B cell (primary cell): ENCODE results near the gene TEPSIN. TPM values are rescaled to one million over a fixed set of nuclear protein-coding genes. Genes with fewer than 3 reads are reported as not detected.

ENCODE experiments used
- ATAC-seq: fragments of 200-7000 bp; cut with Tn5 transposase; one replicate; pipeline ENCODE4 v1.10.0; 2021; ENCODE audit warnings: low read depth, mild to moderate bottlenecking, moderate number of reproducible peaks, moderate library complexity
- CTCF ChIA-PET: fragments of 350-600 bp; sonication (Branson Sonifier 250); formaldehyde crosslinking; loops from one replicate; lab custom pipeline; 2021; ENCODE audit warnings: antibody characterized with exemption, inconsistent platforms; lab: Charles Lee
- POLR2A ChIA-PET: fragments of 350-600 bp; sonication (Branson Sonifier 250); formaldehyde crosslinking; loops from one replicate; lab custom pipeline; 2021; ENCODE audit warnings: antibody characterized with exemption; lab: Charles Lee
- DNase-seq: peaks from one replicate; pipeline ENCODE4 v3.0.0; 2013
- H2AFZ ChIP-seq: 2 replicates; pipeline ENCODE4 v1.6.1; 2012; ENCODE audit warnings: mild to moderate bottlenecking, low read depth, low read length; ENCODE audit not compliant: insufficient read depth, poor library complexity, severe bottlenecking
- H3K27ac ChIP-seq, 2 donors: 1 replicate in 1 of 2; 2 replicates in 1 of 2; pipeline ENCODE4 v1.5.1; 2012 to 2013; ENCODE audit warnings: low read length in 2 of 2, mild to moderate bottlenecking in 2 of 2, moderate library complexity in 1 of 2
- H3K27me3 ChIP-seq, 4 experiments: fragments of 200-600 bp in 1 of 4; sonication (generic) in 1 of 4; replicated peaks in 1 of 4; 1 replicate in 2 of 4; 2 replicates in 2 of 4; pipeline versions ENCODE4 v1.6.1 to v1.7.0; 2013 to 2016; ENCODE audit warnings: low read length in 3 of 4, mild to moderate bottlenecking in 2 of 4, mixed read lengths in 1 of 4, moderate library complexity in 1 of 4; ENCODE audit not compliant: insufficient read depth in 4 of 4, control insufficient read depth in 3 of 4; ENCODE audit errors: control extremely low read depth in 1 of 4
- H3K36me3 ChIP-seq, 2 experiments: replicated peaks in 1 of 2; 1 replicate in 1 of 2; 2 replicates in 1 of 2; pipeline versions ENCODE4 v1.6.1 to v1.7.1; 2013; ENCODE audit warnings: low read length in 1 of 2; ENCODE audit not compliant: insufficient read depth in 2 of 2, control insufficient read depth in 1 of 2; ENCODE audit errors: control extremely low read depth in 1 of 2, extremely low read depth in 1 of 2
- H3K4me1 ChIP-seq, 2 donors: fragments of 200-600 bp in 1 of 2; sonication (generic) in 1 of 2; 1 replicate in 1 of 2; 2 replicates in 1 of 2; pipeline versions ENCODE4 v1.5.1 to v1.6.1; 2013 to 2017; ENCODE audit warnings: low read length in 2 of 2; ENCODE audit not compliant: control insufficient read depth in 2 of 2, insufficient read depth in 2 of 2
- H3K4me2 ChIP-seq: replicated peaks from 2 replicates; pipeline ENCODE3; 2012; ENCODE audit warnings: mild to moderate bottlenecking, low read depth, low read length; ENCODE audit not compliant: poor library complexity, severe bottlenecking
- H3K4me3 ChIP-seq, 5 experiments: fragments of 200-600 bp in 1 of 5; sonication (generic) in 1 of 5; 1 replicate in 3 of 5; 2 replicates in 2 of 5; pipeline versions ENCODE4 v1.5.1 to v1.7.0; 2011 to 2016; ENCODE audit warnings: low read length in 4 of 5, mild to moderate bottlenecking in 4 of 5, low read depth in 2 of 5, control low read depth in 1 of 5, moderate library complexity in 1 of 5; ENCODE audit not compliant: insufficient read depth in 1 of 5; ENCODE audit errors: control extremely low read depth in 1 of 5, extremely low read depth in 1 of 5
- H3K79me2 ChIP-seq: fragments of 200-600 bp; sonication (generic); one replicate; pipeline ENCODE4 v1.6.0; 2016; ENCODE audit warnings: low read length; ENCODE audit not compliant: control insufficient read depth, insufficient read depth
- H3K9ac ChIP-seq: fragments of 200-600 bp; sonication (generic); 2 replicates; pipeline ENCODE4 v1.6.1; 2017; ENCODE audit warnings: mild to moderate bottlenecking, low read length, moderate library complexity
- H3K9me3 ChIP-seq, 3 donors: one replicate each; pipeline versions ENCODE4 v1.6.1 to v1.7.1; 2013; ENCODE audit warnings: low read length in 2 of 3; ENCODE audit not compliant: control insufficient read depth in 2 of 3, insufficient read depth in 1 of 3; ENCODE audit errors: control extremely low read depth in 1 of 3
- H4K20me1 ChIP-seq: 2 replicates; pipeline ENCODE4 v1.6.0; 2012; ENCODE audit warnings: mild to moderate bottlenecking, low read length; ENCODE audit not compliant: insufficient read depth, control insufficient read depth, poor library complexity, severe bottlenecking
- H3K27ac Mint-ChIP-seq: one replicate; pipeline ENCODE4 v1.8.0; 2021; ENCODE audit warnings: mixed read lengths
- H3K27me3 Mint-ChIP-seq: one replicate; pipeline ENCODE4 v1.8.0; 2021; ENCODE audit warnings: mixed read lengths
- H3K4me1 Mint-ChIP-seq: one replicate; pipeline ENCODE4 v1.8.0; 2021; ENCODE audit warnings: mixed read lengths
- H3K4me3 Mint-ChIP-seq: one replicate; pipeline ENCODE4 v1.8.0; 2021; ENCODE audit warnings: mixed read lengths
- H3K9me3 Mint-ChIP-seq: one replicate; pipeline ENCODE4 v1.8.0; 2022; ENCODE audit warnings: mixed read lengths; ENCODE audit not compliant: insufficient read depth
- EZH2 ChIP-seq: IDR thresholded peaks from 2 replicates; pipeline ENCODE4 v1.6.1; 2012; ENCODE audit warnings: borderline replicate concordance, low read depth, mild to moderate bottlenecking, moderate library complexity, low read length; ENCODE audit not compliant: insufficient read depth, poor library complexity, severe bottlenecking
- WGBS: methylation state at CpG from one replicate; pipeline ENCODE4 v1.1.5; 2013; ENCODE audit warnings: missing lambda C conversion rate; ENCODE audit not compliant: insufficient coverage; 5-methylcytosine and 5-hydroxymethylcytosine counted together
- intact Hi-C: fragments of 100-400 bp; cut with micrococcal nuclease; formaldehyde crosslinking; loops from one replicate; pipeline ENCODE4 v1.10.0; 2022
- polyA plus RNA-seq: library from polyadenylated mRNA; depleted of rRNA; stranded (reverse); fragments of >200 nt; gene quantifications from 2 replicates; pipeline ENCODE4 v1.2.3, GENCODE V29; 2012
- total RNA-seq, 2 donors: library from RNA; stranded (reverse); fragments of 120-200 nt in 1 of 2; gene quantifications; 1 replicate in 1 of 2; 2 replicates in 1 of 2; pipeline versions ENCODE4 v1.2.3 to v1.2.4, GENCODE V29; 2013 to 2022
- TF ChIP-seq, protein P1 (sequence below): fragments of 200-600 bp; IDR thresholded peaks from one replicate; pipeline ENCODE4 v1.8.0; 2022; ENCODE audit warnings: antibody characterized with exemption, mild to moderate bottlenecking

TEPSIN gene
- total and polyA plus RNA-seq, 2 donors (not counting 1 experiment from before 2014, with no cell fraction given), result 180 to 273 TPM

DNA sequence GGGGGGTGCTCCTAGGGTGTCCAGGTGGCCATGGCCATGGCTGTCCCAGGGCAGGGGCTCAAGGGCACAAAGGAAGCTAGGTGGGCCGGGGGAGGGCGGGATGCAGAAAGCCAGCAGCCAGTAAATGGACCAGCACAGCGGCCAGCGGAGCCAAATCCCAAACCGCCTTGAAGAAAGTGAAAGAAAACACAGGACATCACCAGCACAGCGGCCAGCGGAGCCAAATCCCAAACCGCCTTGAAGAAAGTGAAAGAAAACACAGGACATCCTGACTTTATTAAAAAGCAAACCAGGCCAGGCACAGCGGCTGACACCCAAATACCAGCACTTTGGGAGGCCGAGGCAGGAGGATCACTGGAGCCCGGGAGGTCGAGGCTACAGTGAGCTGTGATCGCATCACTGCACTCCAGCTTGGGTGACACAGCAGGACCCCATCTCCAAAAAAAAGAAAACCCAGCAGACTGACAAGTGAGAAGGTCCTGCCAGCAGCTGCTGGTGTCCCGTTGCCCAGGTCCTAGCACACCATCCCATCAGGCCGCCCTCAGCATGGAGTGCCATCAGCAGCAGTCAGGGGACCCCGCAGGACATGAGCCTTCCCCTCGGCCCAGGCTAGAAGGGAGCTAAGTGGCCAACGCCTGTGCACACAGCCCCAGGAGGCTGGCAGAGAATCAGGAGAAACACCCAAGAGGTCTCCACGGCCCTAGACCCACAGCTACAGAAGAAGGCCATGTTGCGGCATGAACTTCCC is 39.3 kb upstream of the TEPSIN start:
- Histone ChIP-seq H3K27me3 (no peaks in the 10 kb centered on the region), H3K9me3 (no peaks in the 10 kb centered on the region), H3K36me3 (peaks cover 0 to 76% of the 10 kb centered on the region in 2 experiments), H3K9ac (no peak overlapping the region), H3K4me1 (no peaks in the 10 kb centered on the region), H3K27ac (no peak overlapping the region), H3K4me2 (no peak overlapping the region), H3K4me3 (no peak overlapping the region), H3K79me2 (peaks cover 77% of the 10 kb centered on the region), H2AFZ (no peak overlapping the region), H4K20me1 (peaks cover 55% of the 10 kb centered on the region)
- Mint-ChIP-seq H3K9me3 (no peaks in the 10 kb centered on the region), H3K4me3 (no peak overlapping the region), H3K27me3 (no peaks in the 10 kb centered on the region), H3K27ac (no peak overlapping the region), H3K4me1 (no peaks in the 10 kb centered on the region)
- ATAC-seq (no peak), DNase-seq (no peak)
- intact Hi-C loops, result no loop called here
- TF ChIP-seq EZH2, result no peak
- TF ChIP-seq, protein P1, sequence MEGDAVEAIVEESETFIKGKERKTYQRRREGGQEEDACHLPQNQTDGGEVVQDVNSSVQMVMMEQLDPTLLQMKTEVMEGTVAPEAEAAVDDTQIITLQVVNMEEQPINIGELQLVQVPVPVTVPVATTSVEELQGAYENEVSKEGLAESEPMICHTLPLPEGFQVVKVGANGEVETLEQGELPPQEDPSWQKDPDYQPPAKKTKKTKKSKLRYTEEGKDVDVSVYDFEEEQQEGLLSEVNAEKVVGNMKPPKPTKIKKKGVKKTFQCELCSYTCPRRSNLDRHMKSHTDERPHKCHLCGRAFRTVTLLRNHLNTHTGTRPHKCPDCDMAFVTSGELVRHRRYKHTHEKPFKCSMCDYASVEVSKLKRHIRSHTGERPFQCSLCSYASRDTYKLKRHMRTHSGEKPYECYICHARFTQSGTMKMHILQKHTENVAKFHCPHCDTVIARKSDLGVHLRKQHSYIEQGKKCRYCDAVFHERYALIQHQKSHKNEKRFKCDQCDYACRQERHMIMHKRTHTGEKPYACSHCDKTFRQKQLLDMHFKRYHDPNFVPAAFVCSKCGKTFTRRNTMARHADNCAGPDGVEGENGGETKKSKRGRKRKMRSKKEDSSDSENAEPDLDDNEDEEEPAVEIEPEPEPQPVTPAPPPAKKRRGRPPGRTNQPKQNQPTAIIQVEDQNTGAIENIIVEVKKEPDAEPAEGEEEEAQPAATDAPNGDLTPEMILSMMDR, result no peak
- ChIA-PET POLR2A (no interaction called here), CTCF (no interaction called here)
- WGBS, result 99% methylated on average over 20 of the region's 20 CpGs

DNA sequence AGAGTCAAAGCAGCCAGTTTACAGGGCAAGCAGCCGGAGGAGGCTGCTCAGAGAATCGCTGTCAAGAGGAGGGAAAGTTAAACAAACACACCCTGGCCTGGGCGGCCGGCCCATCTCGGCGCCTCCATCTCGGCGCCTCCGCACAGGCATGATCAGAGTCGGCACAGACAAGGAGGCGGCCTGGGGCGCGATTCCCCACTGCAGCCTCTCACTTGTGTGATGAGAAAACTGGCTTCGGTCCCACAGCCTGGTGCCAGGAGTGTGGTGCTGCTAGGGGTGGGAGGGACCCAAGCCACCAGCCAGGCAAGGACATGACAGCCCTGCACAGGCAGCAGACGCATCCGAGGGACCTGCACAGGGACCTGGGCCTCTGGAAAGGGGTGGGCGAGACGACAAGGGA is 38.6 kb upstream of the TEPSIN start:
- ChIA-PET POLR2A (interaction anchor here (0.6 kb wide), 1 partner anchor 18 kb away, joined by 3 read pairs; the partner anchor contains the start of gene SLC38A10), CTCF (no interaction called here)
- TF ChIP-seq, protein P1, result no peak
- TF ChIP-seq EZH2, result no peak
- H3K4me3 Mint-ChIP-seq, result no peak overlapping the region
- Histone ChIP-seq H3K4me3 (no peak overlapping the region), H4K20me1 (peaks cover 48% of the 10 kb centered on the region), H2AFZ (no peak overlapping the region), H3K9ac (no peak overlapping the region), H3K27ac (no peak overlapping the region), H3K4me2 (no peak overlapping the region), H3K9me3 (no peaks in the 10 kb centered on the region), H3K27me3 (no peaks in the 10 kb centered on the region), H3K79me2 (peaks cover 70% of the 10 kb centered on the region), H3K4me1 (no peaks in the 10 kb centered on the region), H3K36me3 (peaks cover 0 to 76% of the 10 kb centered on the region in 2 experiments)
- ATAC-seq (no peak), DNase-seq (no peak)
- intact Hi-C loops, result no loop called here
- WGBS, result 98% methylated on average over 18 of the region's 18 CpGs
- H3K27me3 Mint-ChIP-seq, result no peaks in the 10 kb centered on the region
- no peaks in the 10 kb centered on the region for H3K4me1 Mint-ChIP-seq
- H3K27ac Mint-ChIP-seq, result no peak overlapping the region
- H3K9me3 Mint-ChIP-seq, result no peaks in the 10 kb centered on the region
